NT2/D1 (cell line): ENCODE measurements around the gene PARVA.

Source experiments
- DNase-seq: peaks from one replicate; pipeline ENCODE4 v3.0.0-alpha.2; 2011; ENCODE audit warnings: low read depth, low spot score
- H3K27me3 ChIP-seq: 2 replicates; pipeline ENCODE4 v1.6.0; 2011; ENCODE audit warnings: mild to moderate bottlenecking; ENCODE audit not compliant: insufficient read length, insufficient read depth
- H3K36me3 ChIP-seq: 2 replicates; pipeline ENCODE4 v1.6.1; 2011; ENCODE audit warnings: mild to moderate bottlenecking, low read length, mixed read lengths; ENCODE audit not compliant: insufficient read depth, insufficient read length
- H3K4me1 ChIP-seq: 2 replicates; pipeline ENCODE4 v1.5.1; 2011; ENCODE audit not compliant: insufficient read depth, insufficient read length
- H3K4me3 ChIP-seq: 2 replicates; pipeline ENCODE4 v1.5.1; 2011; ENCODE audit warnings: low read depth; ENCODE audit not compliant: insufficient read length
- H3K9ac ChIP-seq: 2 replicates; pipeline ENCODE4 v1.6.0; 2011; ENCODE audit warnings: low read depth; ENCODE audit not compliant: insufficient read length
- H3K9me3 ChIP-seq: 2 replicates; pipeline ENCODE4 v1.5.1; 2011; ENCODE audit warnings: mild to moderate bottlenecking, low read length; ENCODE audit not compliant: insufficient read depth
- SUZ12 ChIP-seq: IDR thresholded peaks from 2 replicates; pipeline ENCODE4 v1.6.1; 2011; ENCODE audit not compliant: insufficient read length, insufficient read depth; ENCODE audit errors: extremely low read depth
- YY1 ChIP-seq: IDR thresholded peaks from 2 replicates; pipeline ENCODE4 v1.6.1; 2011; ENCODE audit not compliant: insufficient read length, insufficient read depth
- ZNF274 ChIP-seq: IDR thresholded peaks from 2 replicates; pipeline ENCODE4 v1.6.1; 2011; ENCODE audit warnings: mild to moderate bottlenecking, low read depth, low read length

The PARVA gene

GRCh38 chr11:12446863-12447262 lies 69.5 kb downstream of the PARVA start:
- no peaks in the 10 kb centered on the region for H3K27me3 ChIP-seq
- no peak overlapping the region for H3K4me3 ChIP-seq
- H3K36me3 ChIP-seq, result peaks cover 8% of the 10 kb centered on the region
- TF ChIP-seq ZNF274 (no peak), YY1 (no peak), SUZ12 (no peak)
- no peaks in the 10 kb centered on the region for H3K9me3 ChIP-seq
- H3K9ac ChIP-seq, result no peak overlapping the region
- no peak for DNase-seq
- H3K4me1 ChIP-seq, result no peaks in the 10 kb centered on the region

GRCh38 chr11:12448131-12448939 lies 71.0 kb downstream of the PARVA start:
- no peak for DNase-seq
- H3K4me3 ChIP-seq, result no peak overlapping the region
- TF ChIP-seq SUZ12 (no peak), ZNF274 (no peak), YY1 (no peak)

GRCh38 chr11:12449961-12450715 lies 72.8 kb downstream of the PARVA start:
- Histone ChIP-seq H3K4me1 (peaks cover 2% of the 10 kb centered on the region), H3K9me3 (no peaks in the 10 kb centered on the region), H3K4me3 (no peak overlapping the region), H3K36me3 (no peaks in the 10 kb centered on the region), H3K27me3 (no peaks in the 10 kb centered on the region), H3K9ac (no peak overlapping the region)
- TF ChIP-seq SUZ12 (no peak), ZNF274 (no peak), YY1 (no peak)
- no peak for DNase-seq

More at GRCh38 chr11:12448131-12448939, 71.0 kb downstream of the PARVA start:
- no peaks in the 10 kb centered on the region for H3K4me1 ChIP-seq
- H3K27me3 ChIP-seq, result no peaks in the 10 kb centered on the region
- peaks cover 8% of the 10 kb centered on the region for H3K36me3 ChIP-seq
- H3K9ac ChIP-seq, result no peak overlapping the region
- H3K9me3 ChIP-seq, result no peaks in the 10 kb centered on the region

- no peaks in the 10 kb centered on the region for H3K27me3 ChIP-seq
- H3K9ac ChIP-seq, result no peak overlapping the region
- no peaks in the 10 kb centered on the region for H3K36me3 ChIP-seq
- no peak for DNase-seq
- no peaks in the 10 kb centered on the region for H3K9me3 ChIP-seq
- no peak overlapping the region for H3K4me3 ChIP-seq
- TF ChIP-seq YY1, result no peak
- no peak for TF ChIP-seq SUZ12
- no peak for TF ChIP-seq ZNF274
- peaks cover 2% of the 10 kb centered on the region for H3K4me1 ChIP-seq
Observed at GRCh38 chr11:12451179-12451814, 73.9 kb downstream of the PARVA start.

- TF ChIP-seq ZNF274 (no peak), SUZ12 (no peak), YY1 (no peak)
- Histone ChIP-seq H3K36me3 (no peaks in the 10 kb centered on the region), H3K4me3 (no peak overlapping the region), H3K9me3 (no peaks in the 10 kb centered on the region), H3K4me1 (peaks cover 4% of the 10 kb centered on the region), H3K9ac (no peak overlapping the region), H3K27me3 (no peaks in the 10 kb centered on the region)
- no peak for DNase-seq
Observed at GRCh38 chr11:12453243-12453642, 75.9 kb downstream of the PARVA start.

- H3K36me3 ChIP-seq, result no peaks in the 10 kb centered on the region
- H3K4me1 ChIP-seq, result peaks cover 4% of the 10 kb centered on the region
- no peaks in the 10 kb centered on the region for H3K27me3 ChIP-seq
- H3K9me3 ChIP-seq, result no peaks in the 10 kb centered on the region
- H3K4me3 ChIP-seq, result no peak overlapping the region
- no peak overlapping the region for H3K9ac ChIP-seq
- TF ChIP-seq ZNF274 (no peak), YY1 (no peak), SUZ12 (no peak)
- DNase-seq, result no peak
Observed at GRCh38 chr11:12454782-12455181, 77.4 kb downstream of the PARVA start.

GRCh38 chr11:12455938-12456337 lies 78.6 kb downstream of the PARVA start:
- Histone ChIP-seq H3K27me3 (no peaks in the 10 kb centered on the region), H3K9me3 (no peaks in the 10 kb centered on the region), H3K4me1 (peaks cover 4% of the 10 kb centered on the region), H3K4me3 (no peak overlapping the region), H3K9ac (no peak overlapping the region), H3K36me3 (no peaks in the 10 kb centered on the region)
- no peak for DNase-seq
- TF ChIP-seq YY1 (no peak), SUZ12 (no peak), ZNF274 (no peak)
